G401 (cell line): ENCODE data around the gene UBE2J1. TPM values are rescaled to one million over a fixed set of nuclear protein-coding genes. Genes with fewer than 3 reads are reported as not detected.

Experiments
- DNase-seq: peaks from one replicate; pipeline ENCODE4 v3.0.0-alpha.2; 2015; ENCODE audit warnings: low spot score
- in situ Hi-C: cut with HindIII; loops from 2 replicates; pipeline ENCODE4 v1.10.0; 2016; ENCODE audit warnings: low sequenced_read_pairs, mixed read lengths
- total RNA-seq: library from RNA; depleted of rRNA; stranded (reverse); fragments of >200 nt; shearing (Covaris generic); gene quantifications from 2 replicates; pipeline ENCODE4 v1.2.3, GENCODE V29; 2014

UBE2J1 gene
- total RNA-seq, 1 experiment from 2014 or later = 60.2 TPM

GRCh38 chr6:89371849-89372505, 19.5 kb upstream of the UBE2J1 start:
- in situ Hi-C loops = no loop called here
- peak; percentile 81 for DNase-seq

DNA sequence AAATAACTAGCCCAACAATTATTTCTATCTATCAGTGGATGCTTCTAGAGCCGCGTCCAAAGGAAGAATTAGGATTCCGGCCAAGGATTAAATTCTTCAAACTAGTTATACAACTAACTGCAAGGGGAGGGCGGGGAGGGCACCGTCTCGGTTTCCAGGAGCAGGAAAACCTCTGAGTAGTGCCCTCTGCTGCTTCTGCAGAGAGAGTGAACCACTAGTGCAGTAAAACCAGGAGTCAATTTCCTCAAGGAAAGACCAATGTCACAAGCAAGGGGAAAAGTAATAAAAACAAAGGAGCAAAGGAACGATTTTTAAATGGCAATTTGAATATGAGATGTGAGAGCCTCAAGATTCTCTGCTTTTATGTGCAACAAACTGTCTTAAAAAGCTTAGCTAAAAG, 16.5 kb upstream of the UBE2J1 start:
- peak; percentile 46 for DNase-seq
- in situ Hi-C loops = no loop called here

GRCh38 chr6:89368107-89368506, 15.6 kb upstream of the UBE2J1 start:
- in situ Hi-C loops = no loop called here

GRCh38 chr6:89364586-89364985, 12.1 kb upstream of the UBE2J1 start:
- in situ Hi-C loops = no loop called here
- DNase-seq = no peak

More at GRCh38 chr6:89368107-89368506, 15.6 kb upstream of the UBE2J1 start:
- peak; percentile 79 for DNase-seq

GRCh38 chr6:89361171-89361570, 8.6 kb upstream of the UBE2J1 start:
- DNase-seq = no peak
- in situ Hi-C loops = no loop called here

- in situ Hi-C loops = no loop called here
Observed at GRCh38 chr6:89360415-89360999, 8.0 kb upstream of the UBE2J1 start.

GRCh38 chr6:89359561-89359960, 7.0 kb upstream of the UBE2J1 start:
- DNase-seq = no peak
- in situ Hi-C loops = no loop called here

More at GRCh38 chr6:89360415-89360999, 8.0 kb upstream of the UBE2J1 start:
- DNase-seq = no peak

- in situ Hi-C loops = no loop called here
- no peak for DNase-seq
Observed at GRCh38 chr6:89357390-89357789, 4.9 kb upstream of the UBE2J1 start.

DNA sequence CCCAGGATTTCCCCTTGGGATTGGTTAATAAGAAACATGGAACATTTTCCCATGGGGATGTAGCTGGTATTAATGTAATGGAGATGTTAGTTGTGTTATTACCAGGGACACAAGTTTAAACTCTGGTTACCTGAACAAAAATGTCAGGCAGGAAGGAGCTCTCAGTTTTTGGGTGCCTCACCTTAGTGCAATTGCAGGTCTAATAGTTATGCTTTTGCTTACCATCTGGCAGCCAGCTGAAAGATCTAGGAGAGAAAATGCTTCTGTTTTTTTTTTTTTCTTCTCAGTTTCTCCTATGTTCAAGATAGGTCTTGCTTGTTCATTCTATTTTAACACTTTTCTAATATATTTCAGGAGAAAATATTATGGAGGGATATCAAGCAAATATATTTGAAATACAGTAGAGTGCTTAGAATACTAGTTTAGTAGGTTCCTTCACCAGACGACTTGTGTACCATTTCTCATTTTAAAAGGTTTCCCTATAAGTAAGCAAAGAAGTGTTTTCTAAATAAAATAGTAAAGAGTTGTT, 4.2 kb upstream of the UBE2J1 start:
- in situ Hi-C loops = no loop called here
- no peak for DNase-seq

GRCh38 chr6:89355511-89356194, 3.1 kb upstream of the UBE2J1 start:
- in situ Hi-C loops = no loop called here
- no peak for DNase-seq

DNA sequence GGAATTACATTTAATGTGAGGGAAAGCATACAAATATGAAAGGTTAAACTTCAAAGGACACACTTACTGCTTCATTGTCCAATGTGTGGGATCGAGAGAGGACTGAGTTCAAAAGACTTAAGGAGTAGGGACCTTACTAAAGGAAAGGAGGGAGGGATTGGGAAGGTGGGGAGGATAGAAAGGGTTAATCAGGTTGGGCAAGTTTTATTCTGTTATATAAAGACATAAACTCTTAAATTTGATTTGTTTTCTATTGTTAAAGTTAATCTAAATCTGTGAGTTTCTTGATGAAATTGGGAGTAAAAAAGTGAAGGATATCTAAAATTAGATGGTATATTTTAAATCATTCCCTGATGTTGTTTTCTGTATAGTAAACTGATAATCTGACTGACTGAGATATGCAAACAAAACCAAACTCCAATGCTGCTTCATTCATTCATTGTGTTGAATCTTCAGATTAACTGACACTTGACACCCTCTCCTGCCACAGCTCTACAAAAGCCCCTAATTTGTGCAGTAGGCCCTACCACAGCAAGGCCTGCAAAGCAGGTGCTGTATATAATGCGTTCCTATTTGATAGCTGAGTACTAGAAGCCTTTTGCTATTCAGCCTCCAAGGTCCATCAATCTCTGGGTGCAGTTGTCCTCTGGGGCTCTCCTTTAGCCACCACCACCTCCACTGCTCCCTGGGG, 1.3 kb upstream of the UBE2J1 start:
- in situ Hi-C loops = no loop called here

DNA sequence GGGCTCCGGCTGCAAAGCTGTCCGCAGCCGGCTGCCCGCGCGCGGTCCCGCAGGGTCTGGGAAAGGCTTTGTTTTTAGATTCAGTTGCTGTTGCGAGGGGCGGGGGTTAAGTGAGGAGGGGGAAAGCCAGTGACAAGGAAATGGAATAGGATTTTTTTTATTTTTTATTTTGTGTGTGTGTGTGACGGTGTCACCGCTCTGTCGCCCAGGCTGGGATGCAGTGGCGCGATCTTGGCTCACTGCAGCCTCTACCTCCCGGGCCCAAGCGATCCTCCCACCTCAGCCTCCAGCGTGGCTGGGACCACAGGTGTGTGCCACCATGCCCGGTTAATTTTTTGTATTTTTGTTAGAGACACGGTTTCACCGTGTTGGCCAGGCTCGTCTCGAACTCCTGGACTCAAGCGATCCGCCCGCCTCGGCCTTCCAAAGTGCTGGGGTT, 615 bp upstream of the UBE2J1 start:
- no peak for DNase-seq
- in situ Hi-C loops = no loop called here

More for the DNA sequence above, 1.3 kb upstream of the UBE2J1 start:
- no peak for DNase-seq

- in situ Hi-C loops = no loop called here
- DNase-seq = no peak
Observed at GRCh38 chr6:89351671-89352277, 748 bp downstream of the UBE2J1 start.

DNA sequence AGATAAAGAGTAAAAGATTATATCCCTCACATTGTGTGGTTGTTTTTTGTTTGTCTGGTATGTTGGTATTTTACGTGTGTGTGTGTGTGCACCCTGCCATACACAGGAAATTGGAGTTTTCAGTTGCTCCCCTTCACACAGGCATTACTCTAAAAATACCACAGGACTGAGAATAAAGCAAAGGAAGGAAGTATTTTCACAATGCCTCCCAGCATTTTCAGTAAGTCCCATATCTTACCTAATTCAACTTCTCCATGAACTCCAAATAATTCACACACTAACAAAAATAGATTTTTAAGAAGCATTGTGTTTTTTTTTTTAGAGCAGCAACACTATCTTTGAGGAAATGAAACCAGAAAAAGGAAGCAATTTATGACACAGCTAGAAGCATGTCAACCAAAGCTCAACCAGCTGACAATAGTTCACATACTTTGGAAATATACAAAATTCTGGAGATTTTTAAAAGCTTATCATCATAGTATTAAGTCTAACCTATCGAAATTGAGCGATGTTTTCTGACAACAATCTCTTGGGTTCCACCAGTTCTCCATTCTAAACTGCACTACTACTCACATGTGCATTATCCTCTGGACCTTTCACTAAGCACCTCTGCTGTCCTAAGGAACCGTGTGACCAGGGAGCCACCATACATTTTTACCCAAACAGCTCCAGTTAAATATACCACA, 2.1 kb downstream of the UBE2J1 start:
- in situ Hi-C loops = no loop called here
- DNase-seq = no peak

DNA sequence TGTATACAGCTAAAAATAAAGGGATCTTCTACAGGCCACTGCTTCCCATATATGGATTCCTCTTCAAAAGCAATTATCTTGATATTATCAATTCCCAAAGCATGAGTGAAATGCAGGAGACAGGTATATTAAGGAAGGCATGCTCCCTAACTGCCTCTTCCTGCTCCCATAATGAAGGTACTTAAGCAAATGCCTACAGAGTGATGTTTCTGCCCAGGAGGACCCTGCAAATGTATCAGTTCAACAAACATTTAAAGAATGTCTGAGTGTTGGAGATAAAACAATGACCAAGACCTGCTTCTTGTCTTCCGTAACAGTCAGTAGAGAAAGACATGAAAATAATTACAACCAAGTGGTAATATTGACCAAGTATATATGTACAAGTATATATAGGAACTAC, 4.2 kb downstream of the UBE2J1 start:
- in situ Hi-C loops = no loop called here
- DNase-seq = no peak

DNA sequence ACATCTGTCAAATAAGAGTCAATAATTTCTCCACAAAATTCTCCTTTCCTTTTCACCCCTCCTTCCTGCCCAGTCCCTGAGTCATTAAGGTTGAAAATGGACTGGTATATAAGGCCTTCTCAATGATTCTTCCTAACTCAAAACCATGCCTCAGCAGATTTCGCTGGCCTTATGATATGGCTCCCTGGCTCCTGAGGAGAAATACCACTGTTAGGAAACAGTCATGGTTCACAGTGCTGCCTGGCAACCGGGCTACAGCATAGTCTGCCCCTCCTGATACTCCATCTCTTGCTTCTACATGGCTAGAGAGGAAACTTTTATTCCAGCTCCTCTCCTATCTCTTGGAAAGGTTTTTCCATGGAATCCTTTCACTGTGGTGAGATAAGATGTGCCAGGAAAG, 4.7 kb downstream of the UBE2J1 start:
- DNase-seq = no peak
- in situ Hi-C loops = no loop called here

DNA sequence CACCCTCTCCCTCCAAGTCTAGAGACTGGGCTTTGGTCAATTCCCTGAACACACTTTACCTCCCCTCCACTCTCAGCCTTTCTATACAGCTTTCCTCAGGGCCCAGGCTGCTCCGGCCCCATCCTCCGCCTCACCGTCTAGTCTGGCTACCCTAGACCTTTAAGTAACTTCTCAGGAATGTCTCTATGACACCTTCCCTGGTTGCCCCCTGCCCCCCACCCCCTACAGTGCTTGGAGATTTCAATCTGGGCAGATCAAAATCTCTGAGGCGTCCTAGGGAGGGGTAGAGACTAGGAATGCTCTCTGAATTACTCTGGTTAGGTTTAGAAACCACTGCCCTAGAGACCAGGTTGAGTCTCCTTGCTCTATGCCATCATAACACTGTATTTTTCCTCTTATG, 6.1 kb downstream of the UBE2J1 start:
- in situ Hi-C loops = no loop called here
- DNase-seq = no peak

- DNase-seq = no peak
- in situ Hi-C loops = no loop called here
Observed at GRCh38 chr6:89339565-89339964, 13.0 kb downstream of the UBE2J1 start.

DNA sequence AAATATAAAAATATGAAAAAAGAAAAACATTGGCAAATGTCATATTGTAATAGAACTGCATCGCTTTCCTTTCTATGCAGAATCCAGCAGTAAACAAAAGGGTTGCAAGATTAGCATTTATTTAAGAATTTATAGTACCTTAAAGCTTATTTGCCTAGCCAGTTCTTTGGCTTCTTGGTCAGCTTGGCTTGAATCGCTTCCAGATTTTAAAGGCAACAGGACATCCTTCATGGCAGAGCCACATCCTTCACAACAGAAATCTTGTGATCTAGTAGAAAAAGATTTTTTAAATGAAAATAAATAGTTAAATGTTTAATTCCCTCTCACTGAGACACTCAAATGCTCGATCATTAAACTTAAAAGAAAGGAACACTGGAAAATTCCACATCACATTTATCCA, 17.4 kb downstream of the UBE2J1 start:
- no peak for DNase-seq
- in situ Hi-C loops = no loop called here
